ENCODE results near the gene ULK1. TPM values are rescaled to one million over a fixed set of nuclear protein-coding genes. Genes with fewer than 3 reads are reported as not detected.

The ULK1 gene
- total and polyA plus RNA-seq, 7 donors = 5.3 to 29.1 (median 16.8) TPM

- no peak for DNase-seq
- no peak for TF ChIP-seq POLR2A (IDR thresholded peaks at IDR 0.05)
- WGBS, 2 donors = 79 to 87% methylated on average over 21 of the region's 21 CpGs
- Histone ChIP-seq H3K9me3 (no peaks in the 10 kb centered on the region), H3K27ac (no peak overlapping the region), H3K4me1 (peaks cover 0 to 9% (median 0%) of the 10 kb centered on the region in 4 donors), H3K36me3 (no peaks in the 10 kb centered on the region), H3K4me3 (no peak overlapping the region), H3K27me3 (peaks cover 0 to 25% (median 19%) of the 10 kb centered on the region in 3 donors)
- intact Hi-C loops (cut with DNase I) = no loop called here
These were observed 36.2 kb upstream of the ULK1 start for GRCh38 chr12:131857908-131858850.

DNA sequence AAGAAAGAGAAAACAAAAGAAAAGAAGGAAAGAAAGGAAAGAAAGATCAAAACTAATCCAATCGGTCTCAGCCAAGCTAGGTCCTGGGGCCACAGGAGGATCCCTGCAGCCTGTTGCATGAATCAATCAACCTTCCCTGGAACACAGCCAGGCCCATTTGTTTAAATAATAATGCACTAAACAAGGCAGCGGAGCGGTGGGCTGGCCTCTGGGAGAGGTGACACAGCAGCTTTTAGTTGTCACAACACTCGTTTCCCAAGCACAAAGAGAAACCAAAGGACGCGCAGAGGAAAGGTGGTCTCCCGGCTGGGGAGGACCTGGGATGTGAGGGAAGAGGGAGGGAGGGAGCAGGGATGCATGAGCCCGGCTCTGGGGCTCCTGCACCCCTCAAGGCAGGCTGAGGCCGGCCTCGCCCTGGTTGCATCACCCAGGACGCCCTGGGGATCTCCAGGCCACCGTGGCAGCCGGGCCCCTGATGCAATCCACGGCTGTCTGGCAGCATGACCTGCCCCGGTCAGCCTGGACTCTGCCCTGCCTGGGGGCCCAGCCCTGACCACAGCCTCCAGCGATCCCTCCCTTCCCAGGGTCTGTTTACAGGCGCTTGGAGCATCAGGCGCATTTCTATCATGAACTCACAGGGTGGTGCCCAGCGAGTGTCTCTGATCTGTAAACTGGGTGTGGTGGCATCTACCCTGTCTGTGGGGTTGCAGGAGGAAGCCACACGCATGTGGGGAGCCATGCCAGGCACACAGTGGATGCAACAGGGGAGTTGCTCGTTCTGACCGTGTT lies 33.8 kb upstream of the ULK1 start:
- Histone ChIP-seq H3K27me3 (peaks cover 0 to 4% (median 0%) of the 10 kb centered on the region in 3 donors), H3K9me3 (no peaks in the 10 kb centered on the region), H3K4me1 (peaks cover 0 to 16% (median 0%) of the 10 kb centered on the region in 4 donors), H3K27ac (peak overlapping the region in 1 of 4 donors; percentile 8), H3K36me3 (no peaks in the 10 kb centered on the region), H3K4me3 (no peak overlapping the region)
- 12 to 42% methylated on average over 22 of the region's 22 CpGs for WGBS, 2 donors
- intact Hi-C loops (cut with DNase I) = no loop called here
- no peak for DNase-seq
- no peak for TF ChIP-seq POLR2A (IDR thresholded peaks at IDR 0.05)
- TF ChIP-seq POLR2AphosphoS5 (IDR thresholded peaks at IDR 0.05) = no peak
- no peak for TF ChIP-seq EP300 (IDR thresholded peaks at IDR 0.05)
- TF ChIP-seq, protein P1, sequence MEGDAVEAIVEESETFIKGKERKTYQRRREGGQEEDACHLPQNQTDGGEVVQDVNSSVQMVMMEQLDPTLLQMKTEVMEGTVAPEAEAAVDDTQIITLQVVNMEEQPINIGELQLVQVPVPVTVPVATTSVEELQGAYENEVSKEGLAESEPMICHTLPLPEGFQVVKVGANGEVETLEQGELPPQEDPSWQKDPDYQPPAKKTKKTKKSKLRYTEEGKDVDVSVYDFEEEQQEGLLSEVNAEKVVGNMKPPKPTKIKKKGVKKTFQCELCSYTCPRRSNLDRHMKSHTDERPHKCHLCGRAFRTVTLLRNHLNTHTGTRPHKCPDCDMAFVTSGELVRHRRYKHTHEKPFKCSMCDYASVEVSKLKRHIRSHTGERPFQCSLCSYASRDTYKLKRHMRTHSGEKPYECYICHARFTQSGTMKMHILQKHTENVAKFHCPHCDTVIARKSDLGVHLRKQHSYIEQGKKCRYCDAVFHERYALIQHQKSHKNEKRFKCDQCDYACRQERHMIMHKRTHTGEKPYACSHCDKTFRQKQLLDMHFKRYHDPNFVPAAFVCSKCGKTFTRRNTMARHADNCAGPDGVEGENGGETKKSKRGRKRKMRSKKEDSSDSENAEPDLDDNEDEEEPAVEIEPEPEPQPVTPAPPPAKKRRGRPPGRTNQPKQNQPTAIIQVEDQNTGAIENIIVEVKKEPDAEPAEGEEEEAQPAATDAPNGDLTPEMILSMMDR (IDR thresholded peaks at IDR 0.05) = no peak

DNA sequence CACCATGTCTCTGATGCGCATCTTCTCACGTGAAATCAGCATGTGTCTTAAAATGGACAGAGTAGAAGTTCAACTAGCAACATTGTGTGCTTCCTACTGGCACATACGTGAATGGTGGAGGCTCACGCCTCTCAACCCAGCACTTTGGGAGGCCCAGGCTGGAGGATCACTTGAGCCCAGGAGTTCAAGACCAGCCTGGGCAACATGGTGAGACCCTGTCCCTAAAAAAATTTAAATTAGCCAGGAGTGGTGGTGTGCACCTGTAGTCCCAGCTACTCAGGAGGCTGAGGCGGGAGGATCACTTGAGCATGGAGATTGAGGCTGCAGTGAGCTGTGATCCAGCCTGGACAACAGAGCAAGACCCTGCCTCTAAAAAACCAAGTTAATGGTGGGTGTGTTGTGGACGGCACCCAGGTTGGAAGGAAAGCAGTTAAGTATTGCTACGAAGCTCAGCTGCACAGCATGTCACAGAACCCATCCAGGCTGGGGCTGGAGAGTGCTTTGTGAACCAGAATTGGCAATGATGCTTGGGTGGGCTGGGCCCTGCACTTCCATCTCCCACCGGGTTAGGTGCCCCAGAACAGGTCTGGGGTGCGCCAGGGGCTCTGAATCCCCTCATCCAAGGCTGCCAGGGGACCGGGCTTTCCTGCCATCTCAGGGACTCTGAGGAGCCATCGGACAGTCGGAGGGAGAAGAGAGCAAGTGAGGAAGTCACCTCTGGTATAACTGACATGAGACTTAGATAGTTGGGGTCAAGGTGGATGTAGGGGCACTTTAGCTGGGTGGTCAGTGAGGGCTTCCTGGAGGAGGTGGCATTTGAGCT lies 33.0 kb upstream of the ULK1 start:
- TF ChIP-seq EP300 (IDR thresholded peaks at IDR 0.05) (no peak), POLR2A (IDR thresholded peaks at IDR 0.05) (no peak), POLR2AphosphoS5 (IDR thresholded peaks at IDR 0.05) (no peak)
- TF ChIP-seq, protein P1 (IDR thresholded peaks at IDR 0.05) = no peak
- Histone ChIP-seq H3K27ac (no peak overlapping the region), H3K27me3 (no peaks in the 10 kb centered on the region), H3K4me1 (peaks cover 0 to 16% (median 0%) of the 10 kb centered on the region in 4 donors), H3K36me3 (no peaks in the 10 kb centered on the region), H3K4me3 (no peak overlapping the region), H3K9me3 (no peaks in the 10 kb centered on the region)
- WGBS, 2 donors = 80 to 89% methylated on average over 12 of the region's 12 CpGs
- DNase-seq = no peak
- intact Hi-C loops (cut with DNase I) = no loop called here

- no peak overlapping the region for H3K27ac ChIP-seq
- TF ChIP-seq POLR2AphosphoS5 (IDR thresholded peaks at IDR 0.05) (no peak), EP300 (IDR thresholded peaks at IDR 0.05) (no peak), POLR2A (IDR thresholded peaks at IDR 0.05) (no peak)
- TF ChIP-seq, protein P1 (IDR thresholded peaks at IDR 0.05) = no peak
- H3K4me1 ChIP-seq = peaks cover 0 to 16% (median 0%) of the 10 kb centered on the region in 4 donors
- H3K9me3 ChIP-seq = no peaks in the 10 kb centered on the region
- intact Hi-C loops (cut with DNase I) = no loop called here
- H3K27me3 ChIP-seq = no peaks in the 10 kb centered on the region
- no peak for DNase-seq
- H3K36me3 ChIP-seq = no peaks in the 10 kb centered on the region
- 34 to 53% methylated on average over 4 of the region's 4 CpGs for WGBS, 2 donors
- no peak overlapping the region for H3K4me3 ChIP-seq
These were observed 32.4 kb upstream of the ULK1 start for GRCh38 chr12:131862084-131862441.
